Transverse colon (tissue), 4 donors: ENCODE data around the gene MREG.

Experiments used
- CTCF ChIP-seq, 5 experiments: fragments of 200-600 bp in 3 of 5; fragments of 450-650 bp in 2 of 5; sonication (generic) in 3 of 5; IDR thresholded peaks; 1 replicate in 2 of 5; 2 replicates in 3 of 5; pipeline ENCODE4 v1.5.1; 2016 to 2017; ENCODE audit warnings: antibody characterized with exemption in 5 of 5, inconsistent platforms in 3 of 5, mild to moderate bottlenecking in 2 of 5, moderate library complexity in 1 of 5
- EP300 ChIP-seq: sonication (generic); formaldehyde crosslinking; IDR thresholded peaks from one replicate; pipeline ENCODE4 v1.6.1; 2017; ENCODE audit warnings: antibody characterized with exemption, low read depth
- POLR2A ChIP-seq: fragments of 450-650 bp; IDR thresholded peaks from one replicate; pipeline ENCODE4 v1.6.1; 2016; ENCODE audit warnings: antibody characterized with exemption, mild to moderate bottlenecking, moderate library complexity
- POLR2AphosphoS5 ChIP-seq, 3 donors: sonication (generic); formaldehyde crosslinking; IDR thresholded peaks; one replicate each; pipeline ENCODE4 v1.6.1; 2016; ENCODE audit warnings: antibody characterized with exemption in 3 of 3

GRCh38 chr2:216017365-216017764, 4.0 kb upstream of the MREG start:
- TF ChIP-seq POLR2A (no peak), CTCF (IDR thresholded peaks at IDR 0.05) (no peak), POLR2AphosphoS5 (IDR thresholded peaks at IDR 0.05) (no peak), EP300 (no peak)
